Measurements from ENCODE around the gene CHCHD3.
A peak's percentile ranks its signal among the peaks of the same experiment; 100 is the strongest.

The CHCHD3 gene

GRCh38 chr7:133065301-133065700 is 16.6 kb downstream of the CHCHD3 start:
- H3K4me3 ChIP-seq (ENCODE audit: low read depth, low read length): no peak overlapping the region
- no peak for DNase-seq (ENCODE audit: low read depth)
- no peak for TF ChIP-seq CTCF (IDR thresholded peaks at IDR 0.05; ENCODE audit: control insufficient read depth, extremely low read depth, insufficient read depth)

- no peak overlapping the region for H3K4me3 ChIP-seq (ENCODE audit: low read depth, low read length)
- no peak for TF ChIP-seq CTCF (IDR thresholded peaks at IDR 0.05; ENCODE audit: control insufficient read depth, extremely low read depth, insufficient read depth)
- DNase-seq (ENCODE audit: low read depth): no peak
These were observed 17.6 kb downstream of the CHCHD3 start for GRCh38 chr7:133064082-133064820.

- no peak overlapping the region for H3K4me3 ChIP-seq (ENCODE audit: low read depth, low read length)
- no peak for DNase-seq (ENCODE audit: low read depth)
- no peak for TF ChIP-seq CTCF (IDR thresholded peaks at IDR 0.05; ENCODE audit: control insufficient read depth, extremely low read depth, insufficient read depth)
These were observed 20.1 kb downstream of the CHCHD3 start for GRCh38 chr7:133061792-133062191.

- DNase-seq (ENCODE audit: low read depth): no peak
- TF ChIP-seq CTCF (IDR thresholded peaks at IDR 0.05; ENCODE audit: control insufficient read depth, extremely low read depth, insufficient read depth): no peak
- H3K4me3 ChIP-seq (ENCODE audit: low read depth, low read length): no peak overlapping the region
These were observed 20.5 kb downstream of the CHCHD3 start for GRCh38 chr7:133061357-133061756.

- DNase-seq (ENCODE audit: low read depth): peak; percentile 38
- no peak for TF ChIP-seq CTCF (IDR thresholded peaks at IDR 0.05; ENCODE audit: control insufficient read depth, extremely low read depth, insufficient read depth)
These were observed 21.9 kb downstream of the CHCHD3 start for GRCh38 chr7:133060004-133060403.

GRCh38 chr7:133059263-133059662 is 22.6 kb downstream of the CHCHD3 start:
- no peak overlapping the region for H3K4me3 ChIP-seq (ENCODE audit: low read depth, low read length)
- TF ChIP-seq CTCF (IDR thresholded peaks at IDR 0.05; ENCODE audit: control insufficient read depth, extremely low read depth, insufficient read depth): no peak
- DNase-seq (ENCODE audit: low read depth): no peak

More at GRCh38 chr7:133060004-133060403, 21.9 kb downstream of the CHCHD3 start:
- H3K4me3 ChIP-seq (ENCODE audit: low read depth, low read length): no peak overlapping the region

Data from LNCaP clone FGC (cell line).